ENCODE data around the gene SERPING1. TPM values are rescaled to one million over a fixed set of nuclear protein-coding genes. Genes with fewer than 3 reads are reported as not detected.

The SERPING1 gene
- total RNA-seq, 4 donors from 2014 or later: 65.7 to 143 (median 102) TPM

DNA sequence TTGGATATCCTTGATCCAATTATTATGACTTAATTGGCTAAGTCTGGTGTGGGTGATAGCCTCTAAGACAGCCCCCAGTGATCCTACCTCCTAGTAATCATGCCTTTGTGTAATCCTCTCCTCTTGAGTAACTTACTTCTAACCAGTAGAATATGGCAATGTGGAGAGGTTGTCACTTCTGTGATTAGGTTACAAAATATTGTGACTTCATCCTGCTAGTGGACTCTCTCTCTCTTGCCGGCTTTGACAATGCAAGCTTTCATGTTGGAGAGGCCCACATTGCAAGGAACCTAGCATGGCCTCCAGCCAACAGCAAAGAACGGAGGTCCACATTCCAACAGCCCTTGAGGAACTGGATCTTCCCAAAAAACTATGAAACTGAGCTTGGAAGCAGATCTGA, 32.7 kb downstream of the SERPING1 start:
- Histone ChIP-seq H3K36me3 (no peaks in the 10 kb centered on the region), H3K27me3 (peaks cover 25% of the 10 kb centered on the region), H3K4me1 (no peaks in the 10 kb centered on the region), H3K9me3 (no peaks in the 10 kb centered on the region), H3K27ac (no peak overlapping the region), H3K4me3 (no peak overlapping the region)
- no peak for TF ChIP-seq EP300 (IDR thresholded peaks at IDR 0.05; ENCODE audit: low read depth)
- no peak for TF ChIP-seq POLR2AphosphoS5 (IDR thresholded peaks at IDR 0.05)
- TF ChIP-seq POLR2A (IDR thresholded peaks at IDR 0.05): no peak
- TF ChIP-seq, protein P1, sequence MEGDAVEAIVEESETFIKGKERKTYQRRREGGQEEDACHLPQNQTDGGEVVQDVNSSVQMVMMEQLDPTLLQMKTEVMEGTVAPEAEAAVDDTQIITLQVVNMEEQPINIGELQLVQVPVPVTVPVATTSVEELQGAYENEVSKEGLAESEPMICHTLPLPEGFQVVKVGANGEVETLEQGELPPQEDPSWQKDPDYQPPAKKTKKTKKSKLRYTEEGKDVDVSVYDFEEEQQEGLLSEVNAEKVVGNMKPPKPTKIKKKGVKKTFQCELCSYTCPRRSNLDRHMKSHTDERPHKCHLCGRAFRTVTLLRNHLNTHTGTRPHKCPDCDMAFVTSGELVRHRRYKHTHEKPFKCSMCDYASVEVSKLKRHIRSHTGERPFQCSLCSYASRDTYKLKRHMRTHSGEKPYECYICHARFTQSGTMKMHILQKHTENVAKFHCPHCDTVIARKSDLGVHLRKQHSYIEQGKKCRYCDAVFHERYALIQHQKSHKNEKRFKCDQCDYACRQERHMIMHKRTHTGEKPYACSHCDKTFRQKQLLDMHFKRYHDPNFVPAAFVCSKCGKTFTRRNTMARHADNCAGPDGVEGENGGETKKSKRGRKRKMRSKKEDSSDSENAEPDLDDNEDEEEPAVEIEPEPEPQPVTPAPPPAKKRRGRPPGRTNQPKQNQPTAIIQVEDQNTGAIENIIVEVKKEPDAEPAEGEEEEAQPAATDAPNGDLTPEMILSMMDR (IDR thresholded peaks at IDR 0.05): no peak
- DNase-seq: no peak
- WGBS, 2 donors (ENCODE audit: low coverage in 1 of 2): 35 to 65% methylated on average over 2 of the region's 2 CpGs
- intact Hi-C loops (cut with DNase I; ENCODE audit: low total_unique reads) (no loop called here), in situ Hi-C loops (cut with MboI; ENCODE audit: low pct_ligation_motif_present in 1 of 4, low pct_unique_long_range_greater_than_20kb in 1 of 4, low sequenced_read_pairs in 3 of 4) (loop anchor here in 3 of 4 donors (10.0 to 25.0 kb wide), 3 partner anchors 55 to 293 kb away; partner anchors contain the start of genes P2RX3 (in 2 of the 3), RTN4RL2 (in 2 of the 3) and SSRP1 (in 2 of the 3))

- intact Hi-C loops (cut with DNase I; ENCODE audit: low total_unique reads) (no loop called here), in situ Hi-C loops (cut with MboI; ENCODE audit: low pct_ligation_motif_present in 1 of 4, low pct_unique_long_range_greater_than_20kb in 1 of 4, low sequenced_read_pairs in 3 of 4) (loop anchor here in 3 of 4 donors (10.0 to 25.0 kb wide), 3 partner anchors 57 to 295 kb away; partner anchors contain the start of genes P2RX3 (in 2 of the 3), RTN4RL2 (in 2 of the 3) and SSRP1 (in 2 of the 3))
- WGBS, 2 donors (ENCODE audit: low coverage in 1 of 2): 15 to 23% methylated on average over 2 to 5 of the region's 5 CpGs
- no peak for TF ChIP-seq POLR2A (IDR thresholded peaks at IDR 0.05)
- Histone ChIP-seq H3K4me1 (no peaks in the 10 kb centered on the region), H3K27ac (no peak overlapping the region), H3K9me3 (no peaks in the 10 kb centered on the region), H3K27me3 (peaks cover 27% of the 10 kb centered on the region), H3K4me3 (no peak overlapping the region), H3K36me3 (no peaks in the 10 kb centered on the region)
- DNase-seq: no peak
Measured at GRCh38 chr11:57632116-57632515, 34.6 kb downstream of the SERPING1 start.

DNA sequence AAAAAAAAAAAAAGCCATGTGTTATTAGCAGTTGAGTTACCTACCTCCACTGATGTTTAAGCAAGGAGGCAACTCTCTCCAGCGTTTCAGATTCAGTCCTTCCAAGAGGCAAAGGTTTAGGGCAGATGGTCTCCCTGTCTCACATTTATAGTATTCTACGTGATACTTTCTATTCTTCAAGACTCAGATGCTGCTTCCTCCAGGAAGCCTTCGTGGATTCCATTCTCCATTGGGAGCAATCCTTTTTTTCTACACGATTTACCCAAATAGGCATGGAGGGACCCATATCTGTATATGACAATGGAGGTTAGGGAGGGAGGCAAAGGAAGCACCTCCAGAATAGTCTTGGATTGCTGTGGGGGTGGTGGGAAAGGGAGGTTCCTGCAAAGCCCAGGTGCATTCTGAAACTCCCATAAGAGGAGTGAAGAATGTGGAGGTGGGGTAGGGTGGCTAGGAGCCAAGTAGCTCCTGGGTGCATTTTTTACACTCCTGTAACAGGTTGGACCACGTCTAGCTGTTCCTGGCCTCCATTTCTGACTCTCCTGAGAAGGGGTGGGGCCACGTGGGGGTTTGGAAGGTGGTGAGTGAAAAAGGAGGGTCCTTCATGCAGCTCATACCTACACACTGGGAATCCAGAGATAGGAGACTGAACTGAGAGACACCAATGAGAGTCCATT, 36.0 kb downstream of the SERPING1 start:
- in situ Hi-C loops (cut with MboI; ENCODE audit: low pct_ligation_motif_present in 1 of 4, low pct_unique_long_range_greater_than_20kb in 1 of 4, low sequenced_read_pairs in 3 of 4): loop anchor here in 3 of 4 donors (10.0 to 25.0 kb wide), 3 partner anchors 59 to 296 kb away; partner anchors contain the start of genes P2RX3 (in 2 of the 3), RTN4RL2 (in 2 of the 3) and SSRP1 (in 2 of the 3)
- H3K36me3 ChIP-seq: no peaks in the 10 kb centered on the region
- intact Hi-C loops (cut with DNase I; ENCODE audit: low total_unique reads): no loop called here
- WGBS, 2 donors (ENCODE audit: low coverage in 1 of 2): 66 to 68% methylated on average over 4 to 6 of the region's 6 CpGs
- peaks cover 41% of the 10 kb centered on the region for H3K27me3 ChIP-seq
- peaks cover 0 to 12% (median 10%) of the 10 kb centered on the region in 4 donors for H3K4me1 ChIP-seq
- no peak overlapping the region for H3K4me3 ChIP-seq
- no peak for DNase-seq
- H3K27ac ChIP-seq: no peak overlapping the region
- TF ChIP-seq POLR2A (IDR thresholded peaks at IDR 0.05) (no peak), EP300 (IDR thresholded peaks at IDR 0.05; ENCODE audit: low read depth) (no peak), POLR2AphosphoS5 (IDR thresholded peaks at IDR 0.05) (no peak)
- TF ChIP-seq, protein P1 (IDR thresholded peaks at IDR 0.05): no peak
- no peaks in the 10 kb centered on the region for H3K9me3 ChIP-seq

GRCh38 chr11:57634311-57634710, 36.8 kb downstream of the SERPING1 start:
- Histone ChIP-seq H3K27me3 (peaks cover 43% of the 10 kb centered on the region), H3K36me3 (no peaks in the 10 kb centered on the region), H3K27ac (no peak overlapping the region), H3K4me1 (peaks cover 0 to 20% (median 15%) of the 10 kb centered on the region in 4 donors), H3K4me3 (no peak overlapping the region), H3K9me3 (no peaks in the 10 kb centered on the region)
- TF ChIP-seq, protein P1 (IDR thresholded peaks at IDR 0.05): no peak
- TF ChIP-seq POLR2AphosphoS5 (IDR thresholded peaks at IDR 0.05) (no peak), EP300 (IDR thresholded peaks at IDR 0.05; ENCODE audit: low read depth) (no peak), POLR2A (IDR thresholded peaks at IDR 0.05) (no peak)
- no peak for DNase-seq
- intact Hi-C loops (cut with DNase I; ENCODE audit: low total_unique reads) (no loop called here), in situ Hi-C loops (cut with MboI; ENCODE audit: low pct_ligation_motif_present in 1 of 4, low pct_unique_long_range_greater_than_20kb in 1 of 4, low sequenced_read_pairs in 3 of 4) (loop anchor here in 3 of 4 donors (10.0 to 25.0 kb wide), 3 partner anchors 60 to 297 kb away; partner anchors contain the start of genes P2RX3 (in 2 of the 3), RTN4RL2 (in 2 of the 3) and SSRP1 (in 2 of the 3))
